HG03558 (cell line): ENCODE results near the gene VDAC2.
"Not testable (repeated sequence)": the region's sequence is repeated elsewhere in the genome, so short reads cannot be mapped to it uniquely, and the experiment has no call there.

Source experiments
- ATAC-seq: cut with Tn5 transposase; IDR thresholded peaks from one replicate; pipeline ENCODE4 v1.9.1; 2021; ENCODE audit warnings: moderate number of reproducible peaks; ENCODE audit not compliant: unreplicated experiment; ENCODE audit errors: extremely low read depth

Gene VDAC2

DNA sequence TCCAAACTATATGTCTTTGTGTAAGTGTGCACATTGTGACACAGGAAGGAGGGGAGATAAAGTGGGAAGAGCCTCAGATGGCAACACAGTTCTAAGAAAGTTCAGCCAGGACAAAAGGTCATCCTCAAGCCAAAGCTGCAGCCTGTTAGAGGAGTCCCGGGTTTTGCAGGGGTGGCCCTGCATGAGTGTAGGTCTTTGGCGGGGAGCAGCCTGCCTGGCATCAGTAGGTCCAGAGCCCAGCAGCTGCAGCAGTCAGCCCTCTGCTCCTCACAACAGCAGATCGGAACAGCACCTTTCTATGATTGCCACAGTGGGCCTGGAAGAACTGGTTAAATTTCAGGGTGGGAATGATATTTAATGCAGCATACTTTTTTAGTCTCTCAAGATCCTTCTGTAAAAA, 13.5 kb upstream of the VDAC2 start:
- no peak for ATAC-seq

DNA sequence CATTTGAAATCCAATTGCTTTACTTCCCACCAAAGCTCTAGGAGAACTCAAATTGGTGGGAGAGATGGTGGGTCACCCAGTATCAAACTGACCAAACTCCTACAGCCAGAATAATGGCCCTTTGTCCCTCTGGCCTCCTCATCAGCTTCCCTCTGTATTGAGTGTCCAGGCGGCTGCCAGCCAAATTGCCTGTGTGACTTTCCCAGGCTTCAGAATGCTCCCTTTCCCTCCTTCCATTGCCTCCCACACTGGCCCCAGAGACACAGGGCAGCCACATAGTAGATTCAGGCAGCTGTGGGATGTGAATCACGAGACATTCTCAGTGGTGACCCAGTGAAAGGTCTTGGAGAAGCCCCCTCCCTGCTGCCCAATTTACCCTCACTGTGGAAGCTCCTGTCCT, 12.7 kb upstream of the VDAC2 start:
- ATAC-seq = no peak

DNA sequence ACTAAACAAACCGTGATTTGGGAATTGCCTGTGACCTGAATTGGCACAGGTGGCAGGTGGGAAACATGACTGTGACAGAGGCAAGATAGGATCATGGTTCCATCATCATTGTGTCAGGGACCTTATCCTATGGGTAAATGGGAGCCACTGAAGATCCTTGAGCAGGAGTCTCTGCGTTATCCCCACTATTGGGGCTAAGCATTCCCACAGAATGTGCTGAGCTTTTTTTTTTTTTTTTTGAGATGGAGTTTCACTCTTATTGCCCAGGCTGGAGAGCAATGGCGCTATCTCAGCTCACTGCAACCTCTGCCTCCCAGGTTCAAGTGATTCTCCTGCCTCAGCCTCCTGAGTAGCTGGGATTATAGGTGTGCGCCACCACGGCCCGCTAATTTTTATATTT, 10.6 kb upstream of the VDAC2 start:
- ATAC-seq = not testable (repeated sequence)

DNA sequence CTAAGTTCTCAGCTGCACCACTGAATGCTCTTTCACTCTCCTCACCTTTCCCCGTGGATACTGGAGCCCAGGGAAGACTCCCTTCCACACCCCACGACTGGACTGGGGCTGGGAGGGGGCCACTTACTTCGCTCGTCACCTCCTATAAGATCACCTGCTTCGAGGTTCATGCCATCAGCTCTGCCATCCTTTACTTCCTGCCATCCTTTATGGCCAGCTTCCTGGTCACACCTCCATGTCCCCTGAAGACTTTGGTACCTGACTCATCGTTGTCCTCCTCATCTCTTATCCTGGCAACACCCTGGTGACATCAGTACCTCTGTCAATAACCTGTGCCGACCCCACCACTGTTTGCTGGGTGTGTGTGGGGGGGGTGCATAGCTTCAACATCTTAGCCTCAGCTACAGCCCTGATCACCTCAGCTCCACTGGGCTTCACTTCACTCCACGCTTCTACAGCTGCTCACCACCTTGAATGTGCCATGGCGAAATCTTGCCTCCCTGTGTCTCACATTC, 8.7 kb upstream of the VDAC2 start:
- no peak for ATAC-seq

DNA sequence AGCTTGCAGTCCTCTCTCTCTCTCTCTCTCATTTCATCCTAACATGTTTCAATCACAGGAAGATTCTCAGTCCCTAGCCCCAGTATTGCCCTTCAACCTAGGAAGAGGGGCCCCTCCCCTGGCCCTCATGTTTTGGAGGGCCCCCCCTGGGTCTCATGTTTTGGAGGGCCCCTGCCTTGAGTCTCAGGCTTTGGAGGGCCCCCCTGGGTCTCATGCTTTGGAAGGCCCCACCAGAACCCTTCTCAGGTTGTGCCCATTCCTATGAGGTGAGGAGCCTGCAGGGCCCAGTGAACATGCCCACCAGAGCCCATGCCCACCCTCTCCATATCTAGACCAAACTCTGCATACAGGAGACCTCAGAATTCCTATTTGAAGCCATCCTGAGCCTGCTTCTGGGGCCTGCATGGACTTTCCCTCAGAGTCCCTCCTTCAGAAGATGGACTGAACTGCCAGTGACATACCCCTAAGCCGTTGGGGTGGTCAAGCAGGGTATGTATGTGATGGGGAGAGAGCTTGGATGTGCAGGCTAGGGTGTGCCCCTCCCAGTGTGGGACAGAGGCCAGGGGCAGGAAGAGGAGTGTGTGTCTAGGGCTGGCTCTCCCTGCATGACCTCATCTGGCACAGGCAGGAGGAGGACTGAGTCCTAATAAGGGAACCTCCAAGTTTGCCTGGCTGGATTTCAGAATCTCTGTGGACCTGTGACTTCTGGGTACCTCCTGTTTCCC, 8.1 kb upstream of the VDAC2 start:
- no peak for ATAC-seq

DNA sequence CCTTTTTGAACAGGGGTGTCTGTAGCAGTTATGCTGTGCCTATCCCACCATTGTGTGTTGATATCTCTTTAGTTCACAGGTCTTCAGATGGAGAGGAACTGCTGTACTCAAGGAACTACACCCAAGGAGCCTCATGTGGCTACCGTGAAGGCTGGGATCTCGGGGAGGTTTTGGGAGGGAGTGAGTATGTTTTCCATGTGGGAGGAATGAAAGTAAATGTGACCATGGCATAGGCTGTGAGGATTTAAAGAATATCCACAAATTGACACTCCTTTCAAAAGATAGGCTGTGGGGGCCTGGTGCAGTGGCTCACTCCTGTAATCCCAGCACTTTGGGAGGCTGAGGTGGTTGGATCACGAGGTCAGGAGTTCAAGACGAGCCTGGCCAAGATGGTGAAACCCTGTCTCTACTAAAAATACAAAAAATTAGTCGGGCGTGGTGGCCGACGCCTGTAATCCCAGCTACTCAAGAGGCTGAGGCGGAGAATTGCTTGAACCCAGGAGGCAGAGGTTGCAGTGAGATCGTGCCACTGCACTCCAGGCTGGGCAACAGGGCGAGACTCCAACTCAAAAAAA, 7.5 kb upstream of the VDAC2 start:
- not testable (repeated sequence) for ATAC-seq

DNA sequence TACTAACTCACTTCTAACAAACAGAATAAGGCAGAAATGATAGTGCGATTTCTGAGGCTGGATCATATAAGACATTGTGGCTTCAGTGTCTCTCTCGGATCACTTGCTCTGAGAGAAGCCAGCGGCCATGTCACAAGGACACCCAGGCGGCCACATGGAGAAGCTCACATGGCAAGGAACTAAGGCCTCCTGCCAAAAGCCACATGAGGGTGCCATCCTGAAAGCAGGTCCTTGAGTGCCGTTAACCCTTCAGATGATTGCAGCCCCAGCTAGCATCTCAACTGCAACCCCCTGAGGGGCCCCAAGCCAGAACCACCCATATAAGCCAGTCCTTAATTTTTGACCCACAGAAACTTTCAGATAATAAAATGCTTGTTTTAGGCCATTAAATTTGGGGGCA, 6.9 kb upstream of the VDAC2 start:
- ATAC-seq = no peak

DNA sequence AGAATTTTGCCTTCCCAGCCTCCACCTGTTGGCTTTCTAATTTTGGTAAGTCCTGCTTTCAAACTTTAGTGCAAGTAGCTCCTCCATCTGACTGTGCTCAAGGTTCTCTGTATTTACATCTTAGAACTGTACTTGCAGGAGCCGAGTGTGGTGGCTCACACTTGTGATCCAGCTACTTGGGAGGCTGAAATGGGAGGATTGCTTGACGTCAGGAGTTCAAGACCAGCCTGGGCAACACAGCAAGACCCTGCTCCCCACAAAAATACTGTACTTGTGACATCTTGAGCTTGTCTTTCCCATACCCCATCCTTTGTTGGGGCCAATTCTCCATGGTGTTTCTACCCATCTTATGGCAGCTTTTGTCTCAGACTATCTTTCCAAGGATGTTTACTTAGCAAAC, 4.7 kb upstream of the VDAC2 start:
- ATAC-seq = no peak

DNA sequence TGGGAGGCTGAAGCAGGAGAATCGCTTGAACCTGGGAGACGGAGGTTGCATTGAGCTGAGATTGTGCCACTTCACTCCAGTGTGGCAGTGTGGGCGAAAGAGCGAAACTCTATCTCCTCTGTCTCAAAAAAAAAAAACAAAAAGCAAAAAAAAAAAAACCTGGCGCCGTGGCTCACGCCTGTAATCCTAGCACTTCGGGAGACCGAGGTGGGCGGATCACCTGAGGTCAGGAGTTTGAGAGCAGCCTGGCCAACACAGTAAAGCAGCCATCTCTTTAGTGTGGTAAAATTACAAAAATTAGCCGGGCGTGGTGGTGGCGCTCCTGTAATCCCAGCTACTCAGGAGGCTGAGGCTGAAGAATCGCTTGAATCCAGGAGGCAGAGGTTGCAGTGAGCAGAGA, 4.0 kb upstream of the VDAC2 start:
- not testable (repeated sequence) for ATAC-seq

DNA sequence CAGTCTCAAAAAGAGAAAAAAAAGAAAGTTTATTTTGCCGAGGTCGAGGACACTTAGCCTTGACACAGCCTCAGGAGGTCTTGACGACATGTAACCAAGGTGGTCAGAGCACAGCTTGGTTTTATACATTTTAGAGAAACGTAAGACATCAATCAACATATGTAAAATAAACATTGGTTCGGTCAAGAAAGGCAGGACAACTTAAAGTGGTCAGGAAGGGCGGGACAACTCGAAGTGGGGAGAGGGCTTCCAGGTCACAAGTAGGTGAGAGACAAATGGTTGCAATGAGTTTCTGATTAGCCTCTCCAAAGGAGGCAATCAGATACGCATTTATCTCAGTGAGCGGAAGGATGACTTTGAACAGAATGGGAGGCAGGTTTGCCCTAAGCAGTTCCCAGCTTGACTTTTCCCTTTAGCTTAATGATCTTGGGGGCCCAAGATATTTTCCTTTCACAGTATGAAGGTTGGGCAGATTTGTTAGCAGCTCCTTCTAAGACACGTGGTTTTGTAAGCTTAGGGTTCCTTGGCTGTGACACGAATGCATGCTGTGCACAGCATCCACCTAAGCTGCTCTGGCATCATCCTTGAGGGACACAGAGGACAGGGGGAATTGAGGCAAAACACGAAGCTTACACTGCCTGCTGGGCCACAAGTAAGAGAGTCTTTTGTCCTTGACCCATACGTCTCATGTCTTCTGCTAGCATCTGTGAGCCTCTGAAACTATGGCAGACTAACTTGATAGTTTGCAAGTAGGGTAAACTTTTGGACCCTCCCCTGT, 3.3 kb upstream of the VDAC2 start:
- ATAC-seq = no peak

DNA sequence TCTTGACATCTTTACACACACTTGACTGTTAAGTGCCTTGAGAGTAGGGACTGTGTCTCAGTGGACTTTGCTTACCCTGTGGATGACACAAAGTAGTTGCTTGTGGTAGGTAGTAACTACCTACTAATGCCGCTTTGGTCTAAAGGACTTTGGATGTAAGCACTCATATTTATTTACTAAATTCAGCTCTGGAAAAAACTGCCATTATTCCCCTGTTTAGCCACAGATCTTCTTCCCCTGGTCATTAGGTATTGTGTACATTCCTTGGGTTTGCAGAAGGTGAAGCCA, 2.8 kb upstream of the VDAC2 start:
- no peak for ATAC-seq

DNA sequence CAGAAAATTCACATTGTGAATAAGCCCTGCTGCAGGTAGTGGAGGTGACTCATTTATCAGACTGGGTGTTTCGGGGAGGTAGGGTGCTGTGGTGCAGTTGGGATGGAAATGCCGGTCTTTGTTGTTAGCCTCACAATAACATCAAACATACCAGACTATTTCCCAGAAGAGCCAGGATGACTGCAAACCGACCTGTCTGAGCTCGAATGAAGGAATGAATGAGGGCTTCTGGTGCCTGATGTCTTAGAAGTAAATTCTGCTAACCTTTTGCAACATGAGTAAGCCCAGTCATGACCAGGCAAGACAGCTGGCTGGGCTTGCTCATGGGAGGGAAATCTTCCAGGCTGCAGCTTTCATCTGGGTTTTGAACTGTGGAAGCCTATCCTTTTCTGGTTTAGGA, 2.4 kb upstream of the VDAC2 start:
- ATAC-seq = no peak

DNA sequence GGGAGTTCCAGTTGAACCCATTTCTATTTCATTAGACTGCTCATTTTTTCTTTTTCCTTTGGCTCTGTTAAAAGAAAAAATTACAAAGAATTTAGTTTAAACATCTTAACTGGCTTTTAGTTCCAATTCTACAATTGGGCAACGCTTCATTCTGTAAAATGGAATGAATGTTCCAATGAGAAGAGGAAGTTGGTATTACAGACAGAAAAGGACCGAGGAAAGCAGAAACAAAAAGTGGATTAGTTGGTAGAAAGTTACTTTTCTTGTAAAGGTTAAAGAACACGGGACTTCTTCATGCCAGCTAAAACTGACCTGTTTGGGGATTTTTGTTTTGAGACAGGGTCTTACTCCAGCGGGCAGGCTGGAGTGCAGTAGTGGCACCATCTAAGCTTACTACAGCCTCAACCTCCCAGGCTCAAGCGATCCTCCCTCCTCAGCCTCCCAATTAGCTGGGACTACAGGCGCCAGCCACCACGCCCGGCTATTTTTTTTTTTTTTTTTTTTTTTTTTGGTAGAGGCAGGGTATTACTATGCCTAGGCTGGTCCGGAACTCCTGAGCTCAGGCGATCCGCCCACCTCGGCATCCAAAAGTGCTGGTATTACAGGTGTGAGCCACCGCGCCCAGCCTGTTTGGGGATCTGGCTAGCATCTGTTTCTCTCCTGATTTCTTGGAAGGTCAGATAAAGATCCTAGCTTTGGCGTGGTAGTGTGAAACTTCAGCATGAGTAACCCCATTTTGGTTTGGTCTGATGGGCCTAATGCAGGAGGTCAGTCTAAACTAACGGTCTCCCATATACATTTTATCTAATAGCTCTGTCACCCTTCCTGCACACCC, 1.3 kb upstream of the VDAC2 start:
- ATAC-seq = no peak

DNA sequence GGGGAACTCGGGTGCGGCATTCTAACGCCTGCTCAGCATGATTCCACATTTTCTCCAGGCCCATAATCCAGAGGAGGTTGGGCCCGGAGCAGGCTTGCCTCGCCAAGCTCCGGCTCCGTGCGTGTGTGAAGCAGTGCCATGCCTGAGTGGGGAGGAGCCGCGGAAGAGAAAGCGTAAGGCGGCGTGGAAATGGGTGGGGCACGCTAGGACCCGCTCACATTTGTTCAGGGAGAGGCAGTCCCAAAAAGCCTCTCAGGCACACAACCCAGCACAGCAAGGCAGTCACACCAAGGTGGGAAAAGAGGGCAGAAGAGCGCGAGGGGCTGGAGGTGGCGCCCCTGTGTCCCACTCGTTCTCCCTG, 695 bp upstream of the VDAC2 start:
- ATAC-seq = peak; percentile 19

DNA sequence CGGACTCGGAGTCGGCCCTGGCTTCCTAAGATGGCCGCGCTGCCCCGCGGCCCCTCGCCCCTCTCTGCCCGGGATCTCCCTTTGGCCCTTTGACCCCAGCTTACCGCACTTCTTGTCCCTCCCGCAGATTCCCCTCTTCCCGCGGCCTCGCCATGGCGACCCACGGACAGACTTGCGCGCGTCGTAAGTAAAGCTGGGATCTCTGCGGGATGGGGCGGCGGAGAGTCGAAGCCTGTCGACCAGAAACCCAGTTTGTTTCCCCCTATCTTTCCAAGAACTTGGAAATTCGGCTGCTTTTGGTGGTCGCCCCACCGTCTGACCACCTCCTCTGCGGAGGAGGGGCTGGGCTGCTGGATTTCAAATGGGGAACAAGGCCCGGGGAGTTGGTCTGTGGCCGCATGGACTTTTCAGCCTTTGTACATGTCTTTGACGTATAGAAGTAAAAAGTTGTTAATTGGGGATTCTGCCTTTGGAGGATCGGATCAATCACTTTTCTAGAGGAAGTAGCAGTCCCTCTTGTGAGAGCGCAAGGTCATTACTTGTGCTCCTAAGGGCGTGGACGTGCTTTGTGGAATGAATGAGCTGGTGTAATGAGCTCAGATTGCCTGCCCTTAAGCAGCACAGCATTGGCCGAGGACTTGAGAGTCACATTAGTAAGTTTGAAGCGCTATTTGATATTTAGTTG, 553 bp downstream of the VDAC2 start:
- no peak for ATAC-seq

DNA sequence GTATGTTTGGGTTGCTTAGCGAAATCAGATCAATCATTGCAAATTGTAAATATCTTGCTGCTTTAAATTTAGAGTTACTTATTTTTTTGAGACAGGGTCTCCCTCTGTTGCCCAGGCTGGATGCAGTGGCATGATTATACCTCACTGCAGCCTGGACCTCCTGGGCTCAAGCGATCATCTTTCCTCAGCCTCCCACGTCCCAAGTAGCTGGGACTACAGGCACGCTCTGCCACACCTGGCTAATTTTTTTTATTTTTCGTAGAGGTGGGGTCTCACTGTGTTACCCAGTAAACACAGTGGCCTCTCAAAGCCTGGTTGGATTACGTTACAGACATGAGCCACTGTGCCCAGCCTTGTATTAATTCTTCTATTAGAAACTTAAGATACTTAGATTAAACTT, 1.7 kb downstream of the VDAC2 start:
- no peak for ATAC-seq

DNA sequence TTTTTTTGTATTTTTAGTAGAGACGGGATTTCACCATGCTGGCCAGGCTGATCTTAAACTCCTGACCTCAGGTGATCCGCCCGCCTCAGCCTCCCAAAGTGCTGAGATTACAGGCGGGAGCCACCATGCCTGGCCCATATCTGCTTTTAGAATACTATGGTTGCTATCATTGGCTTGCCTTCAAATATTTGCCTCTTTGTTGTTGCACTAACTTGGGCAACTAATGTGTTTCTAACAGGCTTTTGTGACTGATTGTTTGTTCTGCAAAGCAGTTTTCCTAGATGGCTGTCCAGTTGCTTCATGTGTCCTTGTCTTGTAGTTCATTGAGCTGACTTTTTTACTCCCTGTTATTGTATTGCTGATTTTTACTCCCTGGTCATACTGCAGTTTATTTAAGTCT, 9.7 kb downstream of the VDAC2 start:
- no peak for ATAC-seq

DNA sequence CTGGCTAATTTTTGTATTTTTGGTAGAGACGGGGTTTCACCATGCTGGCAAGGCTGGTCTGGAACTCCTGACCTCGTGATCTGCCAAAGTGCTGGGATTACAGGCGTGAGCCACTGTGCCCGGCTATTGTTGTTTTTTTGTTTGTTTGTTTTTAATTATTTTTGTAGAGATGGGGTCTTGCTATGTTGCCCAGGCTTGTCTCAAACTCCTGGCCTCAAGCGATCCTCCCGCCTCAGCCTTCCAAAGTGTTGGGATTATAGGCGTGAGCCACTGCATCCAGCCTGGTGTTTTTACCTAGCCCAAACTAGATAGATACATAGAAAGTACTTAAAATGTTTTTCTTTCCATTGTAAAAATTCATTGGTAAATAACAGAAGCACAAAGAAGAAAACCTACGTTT, 10.9 kb downstream of the VDAC2 start:
- ATAC-seq = not testable (repeated sequence)

DNA sequence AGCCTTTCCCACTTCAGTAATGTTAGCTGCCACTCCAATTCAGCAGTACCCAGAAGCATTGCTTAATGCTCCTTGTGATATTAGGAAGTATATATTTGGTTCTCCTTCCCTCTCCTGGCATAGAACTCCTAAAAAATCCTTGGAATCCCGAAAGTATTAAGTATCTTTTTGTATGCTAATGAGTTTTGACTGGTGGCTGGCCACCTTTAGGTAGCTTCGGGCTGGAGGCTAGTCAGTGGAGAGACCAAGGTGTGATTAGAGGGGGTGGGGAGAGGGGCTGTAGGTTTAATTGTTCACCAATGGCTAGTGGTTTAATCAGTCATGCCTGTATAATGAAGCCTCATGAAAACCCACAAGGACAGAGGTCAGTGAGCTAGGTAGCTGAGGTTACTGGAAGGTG, 12.9 kb downstream of the VDAC2 start:
- no peak for ATAC-seq

DNA sequence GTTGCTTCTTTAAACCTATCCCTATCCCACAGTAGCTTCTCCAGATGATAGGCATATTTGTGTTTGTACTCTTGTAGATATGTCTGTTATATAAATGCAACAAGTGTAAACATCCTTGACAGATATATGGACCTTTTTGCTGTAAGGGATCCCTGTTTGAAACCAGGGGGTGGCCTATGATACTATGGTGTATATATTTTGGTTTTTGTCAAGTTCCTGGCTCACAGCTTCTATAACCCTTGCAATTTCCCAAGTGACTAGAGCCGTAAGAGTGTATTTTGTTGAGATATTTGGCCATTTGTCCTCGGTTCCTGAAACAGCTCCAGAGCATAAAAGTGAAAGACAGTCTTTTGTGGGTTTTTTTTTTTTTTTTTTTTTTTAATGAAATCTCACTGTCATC, 15.5 kb downstream of the VDAC2 start:
- no peak for ATAC-seq
